Measurements from ENCODE around the gene SAMD11.
A peak's percentile ranks its signal among the peaks of the same experiment; 100 is the strongest.
"Not testable (repeated sequence)": the region's sequence is repeated elsewhere in the genome, so short reads cannot be mapped to it uniquely, and the experiment has no call there.

Gene SAMD11

GRCh38 chr1:934991-935750, 11.4 kb downstream of the SAMD11 start:
- no peak for DNase-seq

GRCh38 chr1:935751-936231, 12.1 kb downstream of the SAMD11 start:
- no peak for DNase-seq

- no peak for DNase-seq
Measured at GRCh38 chr1:936348-937264, 12.9 kb downstream of the SAMD11 start.

- no peak for DNase-seq
Measured at GRCh38 chr1:937521-937920, 13.8 kb downstream of the SAMD11 start.

- no peak for DNase-seq
Measured at GRCh38 chr1:938088-938683, 14.5 kb downstream of the SAMD11 start.

- no peak for DNase-seq
Measured at GRCh38 chr1:938711-939489, 15.2 kb downstream of the SAMD11 start.

GRCh38 chr1:939511-940106, 15.9 kb downstream of the SAMD11 start:
- no peak for DNase-seq

GRCh38 chr1:940107-941014, 16.6 kb downstream of the SAMD11 start:
- DNase-seq, result peak in 2 of 6 experiments; percentile 26 to 49

- DNase-seq, result peak in 2 of 6 experiments; percentile 20 to 27
Measured at GRCh38 chr1:941015-941587, 17.4 kb downstream of the SAMD11 start.

- no peak for DNase-seq
Measured at GRCh38 chr1:941588-942383, 18.1 kb downstream of the SAMD11 start.

- DNase-seq, result no peak
Measured at GRCh38 chr1:942411-942821, 18.7 kb downstream of the SAMD11 start.

GRCh38 chr1:942864-943533, 19.3 kb downstream of the SAMD11 start:
- DNase-seq, result no peak

GRCh38 chr1:943545-944340, 20.0 kb downstream of the SAMD11 start:
- no peak for DNase-seq

- no peak for DNase-seq
Measured at GRCh38 chr1:944341-945325, 20.9 kb downstream of the SAMD11 start.

- no peak for DNase-seq
Measured at GRCh38 chr1:945688-946556, 22.2 kb downstream of the SAMD11 start.

- DNase-seq, result not testable (repeated sequence)
Measured at GRCh38 chr1:946811-947210, 23.1 kb downstream of the SAMD11 start.

All from stimulated activated naive CD4-positive, alpha-beta T cell (primary cell).